Hepatocyte (in vitro differentiated cells): ENCODE results near the gene PRKAR1B.

Source experiments
- CTCF ChIP-seq: fragments of 200-600 bp; sonication (generic); IDR thresholded peaks from 2 replicates; pipeline ENCODE4 v1.5.1; 2016; ENCODE audit warnings: antibody characterized with exemption, mild to moderate bottlenecking; ENCODE audit not compliant: poor library complexity
- EZH2 ChIP-seq: fragments of 200-600 bp; sonication (generic); IDR thresholded peaks from 2 replicates; pipeline ENCODE4 v1.6.1; 2016; ENCODE audit warnings: antibody characterized with exemption, mild to moderate bottlenecking, borderline replicate concordance
- EZH2phosphoT487 ChIP-seq: fragments of 200-600 bp; sonication (generic); IDR thresholded peaks from one replicate; pipeline ENCODE4 v1.6.1; 2018; ENCODE audit warnings: antibody characterized with exemption, mild to moderate bottlenecking, low read depth, moderate library complexity; ENCODE audit not compliant: unreplicated experiment, severe bottlenecking

DNA sequence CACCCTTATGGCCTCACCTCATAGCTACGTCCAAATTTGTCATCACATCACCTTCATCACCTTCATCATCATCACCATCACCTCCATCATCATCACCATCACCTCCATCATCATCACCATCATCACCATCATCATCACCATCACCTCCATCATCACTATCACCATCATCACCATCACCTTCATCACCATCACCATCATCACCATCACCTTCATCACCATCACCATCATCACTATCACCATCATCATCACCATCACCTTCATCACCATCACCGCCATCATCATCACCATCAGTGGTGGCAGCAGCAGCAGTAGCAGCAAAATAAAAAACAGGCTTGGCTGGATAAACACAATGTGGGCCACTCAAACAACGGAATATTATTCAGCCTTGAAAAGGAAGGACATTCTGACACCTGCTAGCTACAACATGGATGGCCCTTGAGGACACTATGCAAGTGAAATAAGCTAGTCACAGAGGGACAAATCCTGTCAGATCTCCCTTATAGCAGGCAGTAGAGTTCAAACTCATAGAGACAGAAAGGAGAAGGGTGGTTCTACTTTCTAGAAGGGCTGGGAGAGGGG lies 159.7 kb downstream of the PRKAR1B start:
- TF ChIP-seq EZH2phosphoT487, result no peak
- TF ChIP-seq CTCF, result no peak
- TF ChIP-seq EZH2, result no peak
